Choroid plexus epithelial cell (primary cell): ENCODE results near the gene ITIH6.

ENCODE experiments used
- DNase-seq: peaks from one replicate; pipeline ENCODE4 v3.0.0-alpha.2; 2010; ENCODE audit warnings: low read depth
- H3K4me3 ChIP-seq: 2 replicates; pipeline ENCODE4 v1.5.1; 2011; ENCODE audit warnings: low read depth, mild to moderate bottlenecking, control low read depth, low read length, moderate library complexity
- TF ChIP-seq, protein P1 (sequence below): conservative IDR thresholded peaks from 2 replicates; pipeline ENCODE4 v1.5.1; 2011; ENCODE audit warnings: low read depth, mild to moderate bottlenecking, control low read depth, inconsistent platforms, low read length, moderate library complexity

ITIH6 gene

DNA sequence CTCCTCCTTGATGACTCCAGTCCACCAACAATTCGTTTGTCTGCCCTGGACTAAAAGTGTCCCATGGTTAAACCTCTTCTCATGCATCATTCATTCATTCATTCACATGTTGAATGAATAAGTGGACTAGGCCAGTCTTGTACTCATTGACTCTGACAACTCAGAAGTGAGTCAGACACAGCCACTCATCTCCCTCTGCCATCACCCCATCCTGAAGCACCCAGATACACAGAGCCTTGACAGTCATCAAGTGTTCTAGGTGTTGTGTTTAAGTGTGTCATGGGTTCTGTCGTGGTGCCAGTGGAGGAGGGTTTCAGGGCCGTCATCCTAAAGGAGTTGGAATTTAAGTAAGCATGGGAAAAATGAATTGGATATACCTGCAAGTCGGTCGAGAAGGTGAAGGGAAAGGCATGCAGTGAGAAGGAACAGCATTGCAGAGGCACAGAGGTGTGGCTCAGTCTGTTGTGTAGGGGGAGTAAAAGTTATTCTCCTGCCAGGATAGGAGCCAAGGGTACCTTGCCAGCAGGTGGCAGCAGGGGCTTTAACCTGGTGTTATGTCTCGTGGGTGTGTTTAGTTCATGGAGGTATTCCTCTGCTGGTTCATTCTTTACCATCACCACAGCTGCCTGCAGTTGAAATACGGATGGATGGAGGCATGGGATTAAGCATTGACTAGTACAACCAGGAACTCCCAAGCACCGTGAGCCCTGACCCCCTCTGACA lies 27.8 kb upstream of the ITIH6 start:
- H3K4me3 ChIP-seq = no peak overlapping the region
- DNase-seq = no peak
- TF ChIP-seq, protein P1, sequence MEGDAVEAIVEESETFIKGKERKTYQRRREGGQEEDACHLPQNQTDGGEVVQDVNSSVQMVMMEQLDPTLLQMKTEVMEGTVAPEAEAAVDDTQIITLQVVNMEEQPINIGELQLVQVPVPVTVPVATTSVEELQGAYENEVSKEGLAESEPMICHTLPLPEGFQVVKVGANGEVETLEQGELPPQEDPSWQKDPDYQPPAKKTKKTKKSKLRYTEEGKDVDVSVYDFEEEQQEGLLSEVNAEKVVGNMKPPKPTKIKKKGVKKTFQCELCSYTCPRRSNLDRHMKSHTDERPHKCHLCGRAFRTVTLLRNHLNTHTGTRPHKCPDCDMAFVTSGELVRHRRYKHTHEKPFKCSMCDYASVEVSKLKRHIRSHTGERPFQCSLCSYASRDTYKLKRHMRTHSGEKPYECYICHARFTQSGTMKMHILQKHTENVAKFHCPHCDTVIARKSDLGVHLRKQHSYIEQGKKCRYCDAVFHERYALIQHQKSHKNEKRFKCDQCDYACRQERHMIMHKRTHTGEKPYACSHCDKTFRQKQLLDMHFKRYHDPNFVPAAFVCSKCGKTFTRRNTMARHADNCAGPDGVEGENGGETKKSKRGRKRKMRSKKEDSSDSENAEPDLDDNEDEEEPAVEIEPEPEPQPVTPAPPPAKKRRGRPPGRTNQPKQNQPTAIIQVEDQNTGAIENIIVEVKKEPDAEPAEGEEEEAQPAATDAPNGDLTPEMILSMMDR = no peak

DNA sequence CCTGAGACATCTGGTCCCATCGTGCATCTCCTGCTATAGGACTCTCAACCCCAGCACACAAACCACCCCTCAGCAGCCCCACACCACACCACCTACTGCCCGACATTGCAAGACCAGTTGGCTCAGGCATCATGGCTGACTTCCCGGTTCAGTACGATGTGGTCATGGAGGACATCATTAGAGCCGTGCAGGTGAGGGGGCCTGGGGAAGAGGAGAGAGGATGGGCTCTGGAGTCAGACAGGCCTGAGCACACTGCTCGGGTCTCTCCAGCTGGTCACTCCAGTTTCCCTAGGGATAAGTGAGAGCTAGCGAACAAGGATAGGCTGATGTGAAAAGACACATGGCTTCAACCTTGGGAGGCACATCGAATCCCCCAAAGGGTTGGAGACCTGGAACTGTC lies 26.7 kb upstream of the ITIH6 start:
- DNase-seq = no peak
- no peak overlapping the region for H3K4me3 ChIP-seq
- TF ChIP-seq, protein P1 = no peak

DNA sequence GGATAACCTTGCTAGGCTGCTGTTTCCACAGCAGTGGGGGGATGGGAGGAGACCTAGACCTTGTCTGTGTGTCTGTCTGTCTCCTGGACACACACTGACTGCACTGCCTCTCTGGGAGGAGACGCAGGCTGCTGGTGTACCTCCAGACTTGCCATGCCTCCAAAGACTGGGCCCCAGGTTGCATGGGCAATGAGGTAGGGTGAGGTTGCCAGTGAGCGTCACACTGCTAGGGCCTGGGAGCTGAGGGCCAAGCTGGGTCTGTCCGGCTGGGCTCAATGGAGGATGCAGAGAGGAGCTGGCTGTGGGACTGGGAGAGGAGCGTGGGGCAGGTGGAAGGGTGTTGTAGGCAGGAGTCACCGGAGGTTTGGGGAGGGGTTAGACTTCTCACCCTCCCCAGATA lies 26.1 kb upstream of the ITIH6 start:
- H3K4me3 ChIP-seq = no peak overlapping the region
- DNase-seq = no peak
- TF ChIP-seq, protein P1 = no peak

DNA sequence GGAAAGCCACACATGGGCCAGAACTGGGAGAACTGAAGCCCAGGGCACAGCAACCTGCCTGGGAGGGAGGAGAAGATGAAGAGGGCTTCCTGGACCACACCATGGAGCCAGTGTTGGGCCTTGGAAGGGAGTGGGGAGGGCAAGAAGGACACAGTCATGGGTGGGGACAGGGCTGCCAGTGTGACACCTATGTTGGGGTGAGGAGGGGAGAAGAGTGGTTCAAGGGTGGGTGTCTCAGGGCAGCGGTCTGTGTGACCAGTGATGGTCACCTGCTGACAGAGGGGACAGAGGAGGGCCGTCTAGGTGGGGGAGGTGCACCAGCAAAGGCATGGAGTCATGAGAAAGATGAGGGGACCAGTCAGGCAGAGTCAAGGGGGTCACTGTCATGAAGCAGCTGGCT lies 23.3 kb upstream of the ITIH6 start:
- no peak for DNase-seq
- H3K4me3 ChIP-seq = no peak overlapping the region
- TF ChIP-seq, protein P1 = no peak

DNA sequence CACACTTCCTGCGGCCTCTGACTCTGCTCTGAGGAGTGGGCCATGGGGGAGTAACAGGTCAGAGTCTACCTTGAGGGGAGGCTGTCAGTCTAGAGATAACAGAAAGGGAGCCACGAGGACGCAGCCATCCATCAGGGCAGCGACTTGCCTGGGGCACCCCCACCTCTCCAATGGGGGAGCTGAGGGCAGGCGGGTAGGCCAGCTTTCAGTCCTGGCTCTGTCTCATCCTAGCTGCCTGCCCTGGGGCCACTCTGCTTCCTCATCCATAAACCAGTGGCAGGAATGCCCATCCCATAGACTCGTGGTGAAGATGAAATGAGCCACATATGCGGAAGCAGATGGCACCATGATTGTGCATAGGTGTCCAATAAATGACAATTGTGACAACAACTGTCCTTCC lies 22.7 kb upstream of the ITIH6 start:
- TF ChIP-seq, protein P1 = no peak
- no peak for DNase-seq

DNA sequence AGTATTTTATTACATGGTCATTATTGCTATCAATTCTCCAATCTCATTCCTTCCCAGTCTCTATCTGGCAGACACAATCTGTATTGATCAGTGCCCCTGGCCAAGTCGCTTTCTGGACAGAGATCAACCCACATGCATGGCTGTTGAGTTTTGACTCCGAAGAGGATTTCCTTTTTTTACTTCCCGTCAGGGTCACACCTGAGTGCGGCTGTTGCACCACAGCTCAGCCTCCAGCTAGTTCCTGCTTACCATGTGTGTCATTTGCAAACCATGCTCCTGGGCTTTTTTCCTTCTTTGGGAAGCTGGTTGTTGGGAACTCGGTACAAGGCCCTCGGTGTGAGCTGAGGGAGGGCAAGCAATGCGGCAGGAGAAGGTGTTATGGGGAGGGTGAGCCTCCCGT lies 21.1 kb upstream of the ITIH6 start:
- no peak for DNase-seq
- H3K4me3 ChIP-seq = no peak overlapping the region
- TF ChIP-seq, protein P1 = no peak

More for the DNA sequence above, 22.7 kb upstream of the ITIH6 start:
- no peak overlapping the region for H3K4me3 ChIP-seq

DNA sequence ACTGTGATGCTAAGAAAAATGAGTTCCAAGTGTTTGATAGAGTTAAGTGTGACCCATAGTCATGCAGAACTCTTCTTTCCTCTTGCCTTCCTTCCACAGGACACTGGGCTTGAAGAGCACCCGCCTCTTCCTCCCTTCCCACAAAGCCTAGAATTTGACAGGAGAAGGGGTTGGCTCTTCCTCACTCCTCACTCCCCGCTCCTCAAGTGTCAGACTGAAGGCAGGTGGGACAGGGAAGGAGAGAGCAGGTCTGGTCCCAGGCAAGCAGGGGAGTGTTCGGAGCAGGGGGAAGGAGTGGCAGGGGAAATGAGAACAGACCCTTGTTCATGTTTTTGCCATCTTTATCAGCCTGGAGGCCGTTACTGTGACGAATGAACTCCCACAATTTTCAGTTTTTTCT lies 20.2 kb upstream of the ITIH6 start:
- no peak for DNase-seq
- no peak overlapping the region for H3K4me3 ChIP-seq
- TF ChIP-seq, protein P1 = no peak
